HG03039 (cell line): ENCODE results near the gene NPAS4.
A peak's percentile ranks its signal among the peaks of the same experiment; 100 is the strongest.
"Not testable (repeated sequence)": the region's sequence is repeated elsewhere in the genome, so short reads cannot be mapped to it uniquely, and the experiment has no call there.

Experiments
- ATAC-seq: cut with Tn5 transposase; IDR thresholded peaks from one replicate; pipeline ENCODE4 v1.9.1; 2021; ENCODE audit warnings: mild to moderate bottlenecking, moderate library complexity; ENCODE audit not compliant: unreplicated experiment

NPAS4 gene

DNA sequence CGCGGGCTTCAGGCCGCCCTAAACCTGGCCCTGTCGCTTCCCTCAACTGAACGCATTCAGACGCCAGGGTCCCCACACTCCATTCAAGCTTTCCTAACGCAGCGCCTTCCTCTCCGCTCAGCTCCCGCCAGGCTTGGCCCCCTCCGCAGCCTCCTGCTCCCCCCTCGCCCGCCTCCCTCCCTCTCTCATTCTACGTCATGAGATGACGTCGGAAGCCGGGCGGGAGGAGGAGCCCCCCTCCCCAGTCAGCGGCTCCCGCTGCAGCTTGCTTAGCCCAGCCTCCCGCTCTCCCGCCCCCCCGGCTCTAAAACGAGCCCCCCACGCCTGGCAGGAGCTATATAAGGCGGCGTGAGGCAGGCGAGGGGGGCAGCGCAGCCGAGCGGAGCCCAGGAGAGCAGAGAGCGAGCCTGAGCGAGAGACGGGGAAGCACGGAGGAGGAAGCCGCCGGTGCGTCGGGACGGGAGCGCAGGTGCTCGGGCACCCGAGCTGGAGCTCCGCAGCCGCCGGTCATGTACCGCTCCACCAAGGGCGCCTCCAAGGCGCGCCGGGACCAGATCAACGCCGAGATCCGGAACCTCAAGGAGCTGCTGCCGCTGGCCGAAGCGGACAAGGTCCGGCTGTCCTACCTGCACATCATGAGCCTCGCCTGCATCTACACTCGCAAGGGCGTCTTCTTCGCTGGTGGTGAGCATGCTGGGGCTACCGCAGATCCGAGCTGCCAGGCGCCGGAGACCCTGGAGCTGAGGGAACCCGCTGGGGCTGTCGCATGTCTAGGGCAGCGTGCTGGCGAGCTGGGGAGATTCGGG is at the start of gene NPAS4:
TSS of gene NPAS4 (plus strand) at position 365 of the 806 bp plus-strand sequence. CDS start at position 510, 145 bp downstream.
- ATAC-seq = no peak

GRCh38 chr11:66371627-66372415 is 49.0 kb upstream of the NPAS4 start, which contains the start of gene SLC29A2:
TSS of gene SLC29A2 (minus strand) at chr11:66371760. CDS start at chr11:66371591, 169 bp downstream.
- peak; percentile 66 for ATAC-seq

- ATAC-seq = no peak
Observed at GRCh38 chr11:66373265-66373664, 47.6 kb upstream of the NPAS4 start.

- not testable (repeated sequence) for ATAC-seq
Observed at GRCh38 chr11:66373690-66374287, 47.0 kb upstream of the NPAS4 start.

DNA sequence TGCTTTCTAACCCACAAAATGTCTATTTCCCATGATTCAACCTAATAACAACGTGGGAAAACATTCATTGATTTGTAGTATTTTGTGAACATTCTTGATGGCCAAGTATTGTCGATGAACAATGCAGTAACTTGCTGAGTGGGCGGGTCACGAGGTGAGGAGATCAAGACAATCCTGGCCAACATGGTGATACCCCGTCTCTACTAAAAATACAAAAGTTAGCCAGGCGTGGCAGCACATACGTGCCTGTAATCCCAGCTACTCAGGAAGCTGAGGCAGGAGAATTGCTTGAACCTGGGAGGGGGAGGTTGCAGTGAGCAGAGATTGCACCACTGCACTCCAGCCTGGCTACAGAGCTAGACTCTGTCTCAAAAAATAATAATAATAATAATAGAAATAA is 40.6 kb upstream of the NPAS4 start:
- ATAC-seq = not testable (repeated sequence)

DNA sequence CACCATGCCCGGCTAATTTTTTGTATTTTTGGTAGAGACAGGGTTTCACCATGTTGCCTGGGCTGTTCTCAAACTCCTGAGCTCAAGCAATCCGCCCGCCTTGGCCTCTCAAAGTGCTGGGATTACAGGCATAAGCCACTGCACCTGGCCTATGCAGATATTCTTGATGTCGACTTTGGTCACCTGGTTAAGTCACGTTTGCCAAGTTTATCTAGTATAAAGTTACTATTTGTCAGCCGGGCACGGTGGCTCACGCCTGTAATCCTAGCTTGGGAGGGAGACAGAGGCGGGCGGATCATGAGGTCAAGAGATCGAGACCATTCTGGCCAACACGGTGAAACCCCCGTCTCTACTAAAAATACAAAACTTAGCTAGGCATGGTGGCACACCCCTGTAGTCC is 36.5 kb upstream of the NPAS4 start:
- ATAC-seq = not testable (repeated sequence)

GRCh38 chr11:66386171-66387069 is 34.4 kb upstream of the NPAS4 start:
- ATAC-seq = no peak

DNA sequence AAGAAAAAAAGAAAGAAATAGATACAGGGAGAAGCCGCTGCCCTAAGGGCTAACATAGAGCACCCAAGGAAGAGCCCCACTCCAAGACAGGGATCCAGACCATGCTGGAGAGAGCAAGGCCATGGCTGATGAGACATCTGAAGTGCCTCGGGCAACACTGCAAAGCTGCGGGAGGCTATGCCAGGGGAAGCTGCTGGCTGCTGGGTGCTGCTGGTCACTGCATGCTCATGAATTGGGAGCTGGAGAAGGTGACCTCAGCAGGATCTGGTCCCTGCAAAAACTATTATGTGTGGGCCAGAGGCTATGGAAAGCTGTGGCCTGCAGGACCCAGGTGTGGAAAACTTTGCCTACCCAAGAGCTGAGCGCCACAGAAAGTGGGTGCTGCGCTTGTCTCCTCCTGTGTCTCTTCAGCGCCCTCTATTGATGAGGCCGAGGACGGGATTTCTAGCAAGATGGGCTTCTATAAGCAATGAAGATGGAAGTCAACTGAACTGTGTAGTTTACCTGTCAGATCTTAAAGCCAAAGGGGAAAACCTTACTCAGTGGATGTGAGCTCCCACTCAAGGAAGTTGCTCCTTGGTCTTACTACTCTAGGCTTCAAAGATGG is 32.0 kb upstream of the NPAS4 start:
- no peak for ATAC-seq

GRCh38 chr11:66391322-66391721 is 29.5 kb upstream of the NPAS4 start:
- ATAC-seq = no peak

- no peak for ATAC-seq
Observed at GRCh38 chr11:66393954-66394353, 26.9 kb upstream of the NPAS4 start.

- ATAC-seq = no peak
Observed at GRCh38 chr11:66407651-66408050, 13.2 kb upstream of the NPAS4 start.

GRCh38 chr11:66408488-66409214 is 12.2 kb upstream of the NPAS4 start:
- ATAC-seq = no peak

GRCh38 chr11:66409226-66409625 is 11.6 kb upstream of the NPAS4 start:
- no peak for ATAC-seq

GRCh38 chr11:66410191-66410590 is 10.6 kb upstream of the NPAS4 start:
- no peak for ATAC-seq

- no peak for ATAC-seq
Observed at GRCh38 chr11:66411323-66411722, 9.5 kb upstream of the NPAS4 start.

DNA sequence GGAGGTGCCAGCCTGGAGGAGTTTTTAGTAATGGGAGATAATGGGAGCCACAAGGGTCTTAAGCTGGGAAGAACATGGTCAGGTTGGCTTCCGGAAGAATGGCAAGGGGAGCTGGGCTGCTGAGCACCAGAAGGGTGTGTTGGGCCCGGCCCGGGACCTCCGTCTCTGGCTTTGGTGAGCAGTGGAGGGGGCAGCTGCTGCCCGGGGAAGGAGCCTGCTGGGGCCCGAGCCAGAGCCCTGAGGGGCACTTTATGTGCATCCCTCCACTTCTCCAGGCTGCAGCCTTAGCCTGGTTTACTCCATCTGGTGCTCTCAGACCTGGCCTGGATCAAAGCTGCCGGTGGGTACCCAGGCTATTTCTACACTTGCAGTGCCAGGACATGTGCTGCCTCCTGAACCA is 8.7 kb upstream of the NPAS4 start:
- ATAC-seq = no peak

DNA sequence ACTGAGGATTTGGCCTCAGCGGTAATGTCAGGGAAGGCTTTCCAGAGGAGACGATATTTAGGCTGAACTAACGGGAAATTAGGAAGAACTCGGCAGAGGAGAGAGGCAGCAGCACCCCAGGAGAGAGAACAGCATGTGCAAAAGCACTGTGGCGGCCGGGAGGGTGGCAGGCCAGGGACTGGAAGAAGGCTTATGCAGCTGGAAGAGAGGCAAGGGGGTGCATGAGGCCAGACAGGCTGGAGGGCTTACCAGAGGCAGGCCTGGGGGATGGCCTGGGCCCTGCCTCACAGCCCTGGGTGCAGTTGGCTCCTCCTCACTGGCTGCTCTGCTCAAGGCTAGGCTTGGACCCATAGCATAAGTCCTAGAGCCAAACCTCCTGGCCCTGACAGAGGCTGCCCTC is 7.7 kb upstream of the NPAS4 start:
- ATAC-seq = no peak

DNA sequence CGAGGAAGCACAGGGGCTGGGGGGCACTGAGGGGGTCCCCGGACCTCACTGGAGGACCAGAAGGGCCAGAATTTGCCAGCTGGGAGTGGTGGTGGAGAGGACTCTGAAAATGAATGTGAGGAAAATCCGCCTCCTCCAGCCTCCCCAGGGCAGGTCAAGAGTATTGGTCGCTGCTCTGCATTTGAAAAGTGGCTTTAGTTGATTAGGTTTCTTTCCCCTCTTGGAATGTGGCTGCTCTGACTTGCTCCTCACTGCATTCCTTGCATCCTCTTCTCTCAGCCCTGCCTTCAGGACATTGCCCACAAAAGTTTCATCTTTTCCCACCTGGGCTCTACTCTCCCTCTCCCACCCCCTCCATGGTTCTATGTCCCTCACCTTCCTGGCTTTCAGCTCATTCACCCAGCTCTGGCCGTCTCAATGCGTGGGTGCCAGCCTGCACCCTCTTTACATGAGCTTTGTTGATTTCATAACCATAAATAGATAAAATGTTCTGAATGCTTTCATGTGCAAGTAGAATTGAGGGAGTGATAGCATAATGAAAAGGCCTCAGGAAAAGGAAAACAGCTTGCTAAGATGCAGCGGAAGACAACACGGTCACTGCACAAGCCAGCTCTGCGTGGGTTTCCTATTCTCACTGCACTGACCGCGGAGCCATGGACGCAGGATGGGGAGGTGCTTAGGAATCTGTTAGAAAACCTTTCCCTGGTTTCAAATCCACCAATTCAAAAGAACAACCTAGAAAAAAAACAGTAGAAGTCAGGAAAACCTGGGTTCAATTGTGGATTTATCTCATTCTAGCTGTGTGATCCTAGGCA is 6.5 kb upstream of the NPAS4 start:
- no peak for ATAC-seq

GRCh38 chr11:66415423-66415822 is 5.4 kb upstream of the NPAS4 start:
- ATAC-seq = no peak
